A673 (cell line): ENCODE measurements around the gene CDT1. TPM values are rescaled to one million over a fixed set of nuclear protein-coding genes. Genes with fewer than 3 reads are reported as not detected.
A peak's percentile ranks its signal among the peaks of the same experiment; 100 is the strongest.

Source experiments
- BruUV-seq: library from RNA; stranded (reverse); fragments of 400-500 nt; replicated peaks from 2 replicates; lab custom pipeline; 2021; lab: Mats Ljungman, UMichigan
- CTCF ChIA-PET: fragments of 300-600 bp; sonication (Branson Sonifier 250); formaldehyde crosslinking; loops from one replicate; lab custom pipeline; 2022; ENCODE audit warnings: antibody characterized with exemption; lab: Charles Lee
- POLR2A ChIA-PET: fragments of 300-600 bp; sonication (Branson Sonifier 250); formaldehyde crosslinking; loops from one replicate; lab custom pipeline; 2022; ENCODE audit warnings: antibody characterized with exemption; ENCODE audit not compliant: low non-redundant PET; lab: Charles Lee
- DNase-seq: peaks from one replicate; pipeline ENCODE4 v3.0.0-alpha.2; 2015; ENCODE audit warnings: low spot score
- H3K27ac ChIP-seq: fragments of 200-600 bp; sonication (generic); 2 replicates; pipeline ENCODE4 v1.5.1; 2016; ENCODE audit warnings: mixed run types, low read depth, mild to moderate bottlenecking, mixed read lengths, antibody characterized with exemption, low read length; ENCODE audit not compliant: poor library complexity, severe bottlenecking
- H3K27me3 ChIP-seq: fragments of 200-600 bp; sonication (generic); replicated peaks from 2 replicates; pipeline ENCODE4 v1.6.1; 2017; ENCODE audit warnings: mixed run types, low read depth, mild to moderate bottlenecking, mixed read lengths, antibody characterized with exemption, low read length; ENCODE audit not compliant: insufficient read depth, poor library complexity
- H3K36me3 ChIP-seq: fragments of 200-600 bp; sonication (generic); 2 replicates; pipeline ENCODE4 v1.6.1; 2016; ENCODE audit warnings: mixed run types, mild to moderate bottlenecking, mixed read lengths, antibody characterized with exemption, low read length; ENCODE audit not compliant: insufficient read depth, poor library complexity, severe bottlenecking
- H3K4me1 ChIP-seq: fragments of 200-600 bp; sonication (generic); 2 replicates; pipeline ENCODE4 v1.6.1; 2017; ENCODE audit warnings: mixed run types, mild to moderate bottlenecking, mixed read lengths, antibody characterized with exemption, low read length; ENCODE audit not compliant: insufficient read depth, poor library complexity, severe bottlenecking
- H3K4me3 ChIP-seq: fragments of 200-600 bp; sonication (generic); 2 replicates; pipeline ENCODE4 v1.5.1; 2016; ENCODE audit warnings: low read depth, mixed run types, mild to moderate bottlenecking, mixed read lengths, low read length; ENCODE audit not compliant: poor library complexity, severe bottlenecking
- H3K9me3 ChIP-seq: fragments of 200-600 bp; sonication (generic); 2 replicates; pipeline ENCODE4 v1.6.1; 2016; ENCODE audit warnings: mixed run types, low read depth, mild to moderate bottlenecking, mixed read lengths, antibody characterized with exemption, low read length; ENCODE audit not compliant: poor library complexity, severe bottlenecking
- CTCF ChIP-seq: fragments of 300-800, 200-600 bp; sonication (generic); conservative IDR thresholded peaks from 2 replicates; pipeline ENCODE4 v1.5.1; 2017; ENCODE audit warnings: low read depth, mild to moderate bottlenecking, antibody characterized with exemption, low read length, moderate library complexity, mixed read lengths
- EZH2 ChIP-seq: fragments of 200-600 bp; sonication (generic); IDR thresholded peaks from 2 replicates; pipeline ENCODE4 v1.6.1; 2017; ENCODE audit warnings: borderline replicate concordance, low read depth, mild to moderate bottlenecking, mixed read lengths, antibody characterized with exemption, low read length; ENCODE audit not compliant: poor library complexity, severe bottlenecking
- intact Hi-C: fragments of 100-400 bp; cut with micrococcal nuclease; formaldehyde crosslinking; loops from one replicate; pipeline ENCODE4 v1.10.0; 2022; ENCODE audit not compliant: unreplicated experiment
- total RNA-seq: library from RNA; stranded (reverse); gene quantifications from 2 replicates; pipeline ENCODE4 v1.2.3, GENCODE V29; 2021

CDT1 gene
- total RNA-seq, 1 experiment from 2014 or later = 103 TPM

DNA sequence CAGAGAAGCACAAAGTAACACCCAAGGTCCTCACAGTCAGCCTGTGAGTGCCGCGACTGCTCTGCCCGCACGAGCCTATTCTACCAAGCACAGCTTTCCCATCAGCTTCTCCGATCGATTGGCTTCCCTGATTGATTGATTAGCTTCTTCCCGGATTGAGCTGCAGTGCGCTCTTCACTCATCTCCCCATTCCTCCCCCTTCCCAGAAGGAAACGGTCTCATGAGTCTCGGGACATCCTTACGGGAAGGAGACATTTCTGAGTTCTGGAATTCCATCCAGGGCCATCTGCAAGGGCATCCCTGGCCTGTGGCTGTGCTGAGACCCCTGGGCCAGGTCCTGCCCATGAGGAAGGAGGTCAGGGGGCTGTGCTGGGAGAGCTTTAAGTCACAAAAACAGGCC, 36.6 kb upstream of the CDT1 start:
- Histone ChIP-seq H3K36me3 (peaks cover 4% of the 10 kb centered on the region), H3K9me3 (no peaks in the 10 kb centered on the region), H3K27ac (peak overlapping the region; percentile 54), H3K4me3 (no peak overlapping the region), H3K4me1 (peaks cover 44% of the 10 kb centered on the region), H3K27me3 (no peaks in the 10 kb centered on the region)
- intact Hi-C loops = no loop called here
- CTCF ChIA-PET = no interaction called here
- TF ChIP-seq CTCF (no peak), EZH2 (no peak)
- BruUV-seq = no TSS peak
- POLR2A ChIA-PET = no interaction called here
- no peak for DNase-seq

- ChIA-PET CTCF (no interaction called here), POLR2A (no interaction called here)
- no peaks in the 10 kb centered on the region for H3K27me3 ChIP-seq
- peak overlapping the region; percentile 75 for H3K27ac ChIP-seq
- DNase-seq = no peak
- no TSS peak for BruUV-seq
- TF ChIP-seq CTCF = no peak
- TF ChIP-seq EZH2 = no peak
- H3K9me3 ChIP-seq = no peaks in the 10 kb centered on the region
- intact Hi-C loops = no loop called here
- no peak overlapping the region for H3K4me3 ChIP-seq
- H3K36me3 ChIP-seq = peaks cover 4% of the 10 kb centered on the region
- H3K4me1 ChIP-seq = peaks cover 51% of the 10 kb centered on the region
Observed at GRCh38 chr16:88767546-88768070, 36.0 kb upstream of the CDT1 start.

GRCh38 chr16:88768071-88768783, 35.4 kb upstream of the CDT1 start:
- Histone ChIP-seq H3K9me3 (no peaks in the 10 kb centered on the region), H3K36me3 (peaks cover 4% of the 10 kb centered on the region), H3K27ac (peak overlapping the region; percentile 75), H3K4me3 (no peak overlapping the region), H3K4me1 (peaks cover 57% of the 10 kb centered on the region), H3K27me3 (no peaks in the 10 kb centered on the region)
- BruUV-seq = no TSS peak
- TF ChIP-seq EZH2 = no peak
- no peak for TF ChIP-seq CTCF
- intact Hi-C loops = no loop called here
- ChIA-PET POLR2A (no interaction called here), CTCF (no interaction called here)
- no peak for DNase-seq
